ENCODE data around the gene DOCK11. TPM values are rescaled to one million over a fixed set of nuclear protein-coding genes. Genes with fewer than 3 reads are reported as not detected.

Gene DOCK11
- total and polyA plus RNA-seq, 7 experiments from 2014 or later: 24.2 to 115 (median 78.5) TPM

DNA sequence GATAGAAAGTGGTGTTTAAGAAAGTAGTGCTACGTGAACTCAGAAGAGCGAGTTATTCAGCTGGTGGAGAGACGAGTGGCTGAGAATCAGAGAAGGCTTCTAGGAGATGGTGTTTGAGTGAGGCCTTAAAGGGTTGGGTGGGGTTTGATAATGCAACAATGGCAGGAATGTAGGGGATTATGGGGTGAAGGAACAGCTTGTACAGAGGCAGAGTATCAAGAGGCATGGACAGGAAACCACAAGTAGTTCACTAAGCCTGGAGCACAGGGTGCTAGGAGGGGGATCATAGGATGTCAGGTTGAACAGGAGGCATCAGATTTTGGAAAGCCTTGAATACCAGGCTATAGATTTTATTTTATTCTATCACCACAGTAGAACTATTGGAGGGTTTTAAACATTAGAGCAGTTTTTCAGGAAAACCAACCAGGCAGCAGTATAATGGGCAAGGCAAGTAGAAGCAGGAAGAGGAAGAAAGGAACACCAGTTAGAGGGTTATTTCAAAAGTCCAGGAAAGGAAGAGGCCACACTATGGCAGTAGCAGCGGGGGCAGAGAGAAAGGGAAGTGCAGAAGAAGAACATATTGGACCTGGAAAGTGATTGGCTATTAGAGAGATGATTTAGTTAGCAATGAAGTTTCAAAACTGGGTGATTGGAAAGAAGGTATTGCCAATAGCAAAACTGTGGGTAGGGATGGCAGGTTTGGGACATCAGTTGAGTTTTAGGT is 99.2 kb downstream of the DOCK11 start:
- H3K36me3 Mint-ChIP-seq: peaks cover 0 to 28% (median 8%) of the 10 kb centered on the region in 5 donors
- ChIA-PET POLR2A (no interaction called here), CTCF (no interaction called here)
- Histone ChIP-seq H3K27ac (ENCODE audit: low read depth, low read length) (no peak overlapping the region), H3K36me3 (ENCODE audit: control insufficient read depth in 2 of 3, insufficient read depth in 3 of 3, low read length in 3 of 3) (peaks cover 11 to 49% (median 23%) of the 10 kb centered on the region in 3 experiments), H3K27me3 (ENCODE audit: control insufficient read depth in 2 of 2, insufficient read depth in 2 of 2, low read length in 2 of 2) (no peaks in the 10 kb centered on the region), H3K9me3 (ENCODE audit: control insufficient read depth in 2 of 3, low read length in 3 of 3) (no peaks in the 10 kb centered on the region), H3K4me1 (ENCODE audit: control insufficient read depth in 2 of 2, insufficient read depth in 2 of 2, low read length in 2 of 2) (no peaks in the 10 kb centered on the region), H3K4me3 (ENCODE audit: low read length) (no peak overlapping the region)
- no peak for ATAC-seq
- DNase-seq: no peak
- peak overlapping the region in 8 of 9 donors; percentile 9 to 88 (median 58) for H3K27ac Mint-ChIP-seq
- H3K4me1 Mint-ChIP-seq: peaks cover 6 to 18% (median 13%) of the 10 kb centered on the region in 7 donors
- H3K27me3 Mint-ChIP-seq: no peaks in the 10 kb centered on the region
- intact Hi-C loops (cut with micrococcal nuclease): no loop called here
- H3K4me3 Mint-ChIP-seq: no peak overlapping the region
- H3K9me3 Mint-ChIP-seq: no peaks in the 10 kb centered on the region

GRCh38 chrX:118595501-118596042 is 100.0 kb downstream of the DOCK11 start:
- Histone ChIP-seq H3K36me3 (ENCODE audit: control insufficient read depth in 2 of 3, insufficient read depth in 3 of 3, low read length in 3 of 3) (peaks cover 11 to 49% (median 21%) of the 10 kb centered on the region in 3 experiments), H3K4me1 (ENCODE audit: control insufficient read depth in 2 of 2, insufficient read depth in 2 of 2, low read length in 2 of 2) (no peaks in the 10 kb centered on the region), H3K27ac (ENCODE audit: low read depth, low read length) (no peak overlapping the region), H3K27me3 (ENCODE audit: control insufficient read depth in 2 of 2, insufficient read depth in 2 of 2, low read length in 2 of 2) (no peaks in the 10 kb centered on the region), H3K4me3 (ENCODE audit: low read length) (no peak overlapping the region), H3K9me3 (ENCODE audit: control insufficient read depth in 2 of 3, low read length in 3 of 3) (no peaks in the 10 kb centered on the region)
- Mint-ChIP-seq H3K4me1 (peaks cover 6 to 18% (median 13%) of the 10 kb centered on the region in 7 donors), H3K9me3 (no peaks in the 10 kb centered on the region), H3K36me3 (peaks cover 0 to 28% (median 6%) of the 10 kb centered on the region in 5 donors), H3K27me3 (no peaks in the 10 kb centered on the region), H3K4me3 (no peak overlapping the region), H3K27ac (peak overlapping the region in 7 of 9 donors; percentile 14 to 88 (median 65))
- ChIA-PET POLR2A (no interaction called here), CTCF (no interaction called here)
- intact Hi-C loops (cut with micrococcal nuclease): no loop called here
- no peak for ATAC-seq
- no peak for DNase-seq

- intact Hi-C loops (cut with micrococcal nuclease): no loop called here
- Mint-ChIP-seq H3K27ac (peak overlapping the region in 3 of 9 donors; percentile 63 to 80 (median 74)), H3K36me3 (peaks cover 0 to 21% (median 0%) of the 10 kb centered on the region in 5 donors), H3K4me1 (peaks cover 6 to 18% (median 13%) of the 10 kb centered on the region in 7 donors), H3K9me3 (no peaks in the 10 kb centered on the region), H3K4me3 (no peak overlapping the region), H3K27me3 (no peaks in the 10 kb centered on the region)
- Histone ChIP-seq H3K4me1 (ENCODE audit: control insufficient read depth in 2 of 2, insufficient read depth in 2 of 2, low read length in 2 of 2) (no peaks in the 10 kb centered on the region), H3K36me3 (ENCODE audit: control insufficient read depth in 2 of 3, insufficient read depth in 3 of 3, low read length in 3 of 3) (peaks cover 11 to 45% (median 15%) of the 10 kb centered on the region in 3 experiments), H3K4me3 (ENCODE audit: low read length) (no peak overlapping the region), H3K27me3 (ENCODE audit: control insufficient read depth in 2 of 2, insufficient read depth in 2 of 2, low read length in 2 of 2) (no peaks in the 10 kb centered on the region), H3K27ac (ENCODE audit: low read depth, low read length) (no peak overlapping the region), H3K9me3 (ENCODE audit: control insufficient read depth in 2 of 3, low read length in 3 of 3) (no peaks in the 10 kb centered on the region)
- no peak for ATAC-seq
- ChIA-PET CTCF (no interaction called here), POLR2A (no interaction called here)
- DNase-seq: no peak
These were observed 100.8 kb downstream of the DOCK11 start for GRCh38 chrX:118596390-118596789.

GRCh38 chrX:118603981-118604380 is 108.4 kb downstream of the DOCK11 start:
- DNase-seq: peak in 8 of 9 donors; percentile 2 to 40 (median 25)
- Histone ChIP-seq H3K9me3 (ENCODE audit: control insufficient read depth in 2 of 3, low read length in 3 of 3) (no peaks in the 10 kb centered on the region), H3K36me3 (ENCODE audit: control insufficient read depth in 2 of 3, insufficient read depth in 3 of 3, low read length in 3 of 3) (peaks cover 5 to 36% (median 8%) of the 10 kb centered on the region in 3 experiments), H3K27me3 (ENCODE audit: control insufficient read depth in 2 of 2, insufficient read depth in 2 of 2, low read length in 2 of 2) (no peaks in the 10 kb centered on the region), H3K27ac (ENCODE audit: low read depth, low read length) (no peak overlapping the region), H3K4me3 (ENCODE audit: low read length) (no peak overlapping the region), H3K4me1 (ENCODE audit: control insufficient read depth in 2 of 2, insufficient read depth in 2 of 2, low read length in 2 of 2) (no peaks in the 10 kb centered on the region)
- peak overlapping the region in 6 of 10 donors; percentile 3 to 50 (median 39) for H3K4me3 Mint-ChIP-seq
- H3K9me3 Mint-ChIP-seq: no peaks in the 10 kb centered on the region
- H3K36me3 Mint-ChIP-seq: peaks cover 0 to 9% (median 4%) of the 10 kb centered on the region in 5 donors
- H3K27ac Mint-ChIP-seq: peak overlapping the region in 8 of 9 donors; percentile 33 to 91 (median 76)
- H3K4me1 Mint-ChIP-seq: peaks cover 8 to 29% (median 20%) of the 10 kb centered on the region in 7 donors
- CTCF ChIA-PET: no interaction called here
- POLR2A ChIA-PET: no interaction called here
- no peaks in the 10 kb centered on the region for H3K27me3 Mint-ChIP-seq
- intact Hi-C loops (cut with micrococcal nuclease): loop anchor here in 1 of 2 donors (2.0 to 5.0 kb wide), 3 partner anchors 42 to 203 kb away; partner anchors contain the start of gene DOCK11
- ATAC-seq: peak; percentile 77

- peaks cover 0 to 9% (median 0%) of the 10 kb centered on the region in 7 donors for H3K4me1 Mint-ChIP-seq
- no peak overlapping the region for H3K4me3 ChIP-seq (ENCODE audit: low read length)
- no peak overlapping the region for H3K27ac ChIP-seq (ENCODE audit: low read depth, low read length)
- H3K36me3 ChIP-seq (ENCODE audit: control insufficient read depth in 2 of 3, insufficient read depth in 3 of 3, low read length in 3 of 3): peaks cover 24 to 78% (median 28%) of the 10 kb centered on the region in 3 experiments
- DNase-seq (no peak), ATAC-seq (no peak)
- no peaks in the 10 kb centered on the region for H3K9me3 ChIP-seq (ENCODE audit: control insufficient read depth in 2 of 3, low read length in 3 of 3)
- no peak overlapping the region for H3K4me3 Mint-ChIP-seq
- POLR2A ChIA-PET: no interaction called here
- peaks cover 0 to 19% (median 13%) of the 10 kb centered on the region in 5 donors for H3K36me3 Mint-ChIP-seq
- H3K4me1 ChIP-seq (ENCODE audit: control insufficient read depth in 2 of 2, insufficient read depth in 2 of 2, low read length in 2 of 2): no peaks in the 10 kb centered on the region
- no peaks in the 10 kb centered on the region for H3K9me3 Mint-ChIP-seq
- peak overlapping the region in 3 of 9 donors; percentile 14 to 54 (median 44) for H3K27ac Mint-ChIP-seq
- no peaks in the 10 kb centered on the region for H3K27me3 Mint-ChIP-seq
- CTCF ChIA-PET: interaction anchor here (0.8 kb wide), 1 partner anchor 10 kb away, joined by 3 read pairs; no protein-coding TSS in a partner anchor
- no peaks in the 10 kb centered on the region for H3K27me3 ChIP-seq (ENCODE audit: control insufficient read depth in 2 of 2, insufficient read depth in 2 of 2, low read length in 2 of 2)
- intact Hi-C loops (cut with micrococcal nuclease): no loop called here
These were observed 116.7 kb downstream of the DOCK11 start for GRCh38 chrX:118612290-118612689.

DNA sequence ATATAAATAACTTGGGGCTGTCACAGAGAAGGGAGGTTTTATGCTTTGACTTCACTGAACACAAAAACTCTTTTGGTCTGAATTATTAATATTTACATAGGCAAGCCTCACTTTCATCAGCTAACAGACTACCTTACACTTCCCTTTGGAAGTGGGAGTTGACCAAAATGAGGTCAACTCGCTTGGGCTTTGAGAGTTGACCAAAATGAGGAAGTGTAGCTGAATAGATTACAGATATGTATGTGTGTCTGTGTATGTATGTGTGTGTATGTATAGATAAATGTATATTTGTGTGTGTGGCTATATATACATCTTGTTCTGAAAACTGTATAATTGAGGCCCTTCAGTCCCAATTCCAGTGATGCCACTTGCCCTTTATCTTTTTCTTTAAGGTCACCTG is 118.5 kb downstream of the DOCK11 start:
- Histone ChIP-seq H3K9me3 (ENCODE audit: control insufficient read depth in 2 of 3, low read length in 3 of 3) (no peaks in the 10 kb centered on the region), H3K27me3 (ENCODE audit: control insufficient read depth in 2 of 2, insufficient read depth in 2 of 2, low read length in 2 of 2) (no peaks in the 10 kb centered on the region), H3K36me3 (ENCODE audit: control insufficient read depth in 2 of 3, insufficient read depth in 3 of 3, low read length in 3 of 3) (peaks cover 18 to 69% (median 24%) of the 10 kb centered on the region in 3 experiments), H3K4me1 (ENCODE audit: control insufficient read depth in 2 of 2, insufficient read depth in 2 of 2, low read length in 2 of 2) (no peaks in the 10 kb centered on the region), H3K27ac (ENCODE audit: low read depth, low read length) (no peak overlapping the region), H3K4me3 (ENCODE audit: low read length) (no peak overlapping the region)
- H3K4me1 Mint-ChIP-seq: peaks cover 0 to 9% (median 0%) of the 10 kb centered on the region in 7 donors
- H3K27ac Mint-ChIP-seq: peak overlapping the region in 4 of 9 donors; percentile 15 to 90 (median 75)
- H3K36me3 Mint-ChIP-seq: peaks cover 0 to 12% (median 10%) of the 10 kb centered on the region in 5 donors
- intact Hi-C loops (cut with micrococcal nuclease): no loop called here
- ATAC-seq (no peak), DNase-seq (no peak)
- no peaks in the 10 kb centered on the region for H3K9me3 Mint-ChIP-seq
- no peak overlapping the region for H3K4me3 Mint-ChIP-seq
- POLR2A ChIA-PET: no interaction called here
- H3K27me3 Mint-ChIP-seq: no peaks in the 10 kb centered on the region
- CTCF ChIA-PET: interaction anchor here (1.0 kb wide), 1 partner anchor 10 kb away, joined by 3 read pairs; no protein-coding TSS in a partner anchor
